ENCODE data around the gene SNCB.

SNCB gene

GRCh38 chr5:176625966-176626875 lies 4.1 kb downstream of the SNCB start:
- no peak for DNase-seq (ENCODE audit: low read depth, low spot score)
- TF ChIP-seq CTCF (IDR thresholded peaks at IDR 0.05; ENCODE audit: low read depth, low read length), result no peak
- H3K4me3 ChIP-seq (ENCODE audit: low read depth, low read length), result no peak overlapping the region
- in situ Hi-C loops (cut with HindIII; ENCODE audit: low sequenced_read_pairs), result no loop called here

- no peak overlapping the region for H3K4me3 ChIP-seq (ENCODE audit: low read depth, low read length)
- in situ Hi-C loops (cut with HindIII; ENCODE audit: low sequenced_read_pairs), result no loop called here
- no peak for DNase-seq (ENCODE audit: low read depth, low spot score)
- no peak for TF ChIP-seq CTCF (IDR thresholded peaks at IDR 0.05; ENCODE audit: low read depth, low read length)
These were observed 4.8 kb downstream of the SNCB start for GRCh38 chr5:176625512-176625911.

- no peak for DNase-seq (ENCODE audit: low read depth, low spot score)
- TF ChIP-seq CTCF (IDR thresholded peaks at IDR 0.05; ENCODE audit: low read depth, low read length), result no peak
- in situ Hi-C loops (cut with HindIII; ENCODE audit: low sequenced_read_pairs), result no loop called here
- no peak overlapping the region for H3K4me3 ChIP-seq (ENCODE audit: low read depth, low read length)
These were observed 5.4 kb downstream of the SNCB start for GRCh38 chr5:176624938-176625337.

- TF ChIP-seq CTCF (IDR thresholded peaks at IDR 0.05; ENCODE audit: low read depth, low read length), result no peak
- H3K4me3 ChIP-seq (ENCODE audit: low read depth, low read length), result no peak overlapping the region
- no peak for DNase-seq (ENCODE audit: low read depth, low spot score)
- in situ Hi-C loops (cut with HindIII; ENCODE audit: low sequenced_read_pairs), result no loop called here
These were observed 6.2 kb downstream of the SNCB start for GRCh38 chr5:176624142-176624541.

- no peak for TF ChIP-seq CTCF (IDR thresholded peaks at IDR 0.05; ENCODE audit: low read depth, low read length)
- H3K4me3 ChIP-seq (ENCODE audit: low read depth, low read length), result no peak overlapping the region
- in situ Hi-C loops (cut with HindIII; ENCODE audit: low sequenced_read_pairs), result no loop called here
- DNase-seq (ENCODE audit: low read depth, low spot score), result no peak
These were observed 8.7 kb downstream of the SNCB start for GRCh38 chr5:176621661-176622079.

GRCh38 chr5:176620333-176620981 lies 9.9 kb downstream of the SNCB start:
- H3K4me3 ChIP-seq (ENCODE audit: low read depth, low read length), result no peak overlapping the region
- in situ Hi-C loops (cut with HindIII; ENCODE audit: low sequenced_read_pairs), result no loop called here
- no peak for TF ChIP-seq CTCF (IDR thresholded peaks at IDR 0.05; ENCODE audit: low read depth, low read length)
- DNase-seq (ENCODE audit: low read depth, low spot score), result no peak
